K562 (cell line): ENCODE data around the gene SLC28A1. TPM values are rescaled to one million over a fixed set of nuclear protein-coding genes. Genes with fewer than 3 reads are reported as not detected.

Experiments
- ATAC-seq: fragments of 200-7000 bp; cut with Tn5 transposase; 3 replicates; pipeline ENCODE4 v1.9.1; 2020; ENCODE audit warnings: moderate library complexity
- BruUV-seq: library from RNA; stranded (reverse); fragments of 400-500 nt; replicated peaks from 2 replicates; lab custom pipeline; 2021; lab: Mats Ljungman, UMichigan
- CTCF ChIA-PET: fragments of 300-600 bp; formaldehyde crosslinking; extraction: SDS; loops from one replicate; lab custom pipeline; 2021; ENCODE audit warnings: low intra/inter-chr PET ratio; lab: Yijun Ruan, JAX
- POLR2A ChIA-PET: fragments of 300-600, 350-650 bp; sonication (Branson Sonifier 250); formaldehyde crosslinking; extraction: SDS; loops from one replicate; lab custom pipeline; 2021; ENCODE audit warnings: antibody characterized with exemption, inconsistent platforms; lab: Yijun Ruan, JAX
- DNase-seq, 4 experiments: peaks; one replicate each; pipeline versions ENCODE4 v3.0.0 to v3.0.0-alpha.2; 2011 to 2018; ENCODE audit warnings: low spot score in 3 of 4, mixed read lengths in 3 of 4; ENCODE audit errors: extremely low read depth in 1 of 4
- FAIRE-seq: peaks from 2 replicates; lab custom pipeline; 2011; peaks lifted over from hg19 to GRCh38; lab: Jason Lieb, UNC
- H2AFZ ChIP-seq: 2 replicates; pipeline ENCODE4 v1.6.0; 2011; ENCODE audit warnings: low read depth, low read length, control low read depth, inconsistent platforms
- H3K27ac ChIP-seq: fragments of 200-600 bp; 3 replicates; pipeline ENCODE4 v1.8.0; 2011; ENCODE audit warnings: low read depth, mild to moderate bottlenecking, control low read depth, inconsistent platforms, low read length, moderate library complexity, mixed read lengths; ENCODE audit errors: extremely low read depth
- H3K27me3 ChIP-seq, 2 experiments: fragments of 300-600 bp in 1 of 2; 2 replicates in 1 of 2; 3 replicates in 1 of 2; pipeline versions ENCODE4 v1.6.0 to v1.8.0; 2011; ENCODE audit warnings: inconsistent platforms in 2 of 2, low read length in 2 of 2, mild to moderate bottlenecking in 1 of 2, mixed read lengths in 1 of 2, moderate library complexity in 1 of 2; ENCODE audit not compliant: control insufficient read depth in 2 of 2, insufficient read depth in 2 of 2
- H3K36me3 ChIP-seq: fragments of 300-600 bp; 3 replicates; pipeline ENCODE4 v1.8.0; 2011; ENCODE audit warnings: mild to moderate bottlenecking, low read length, inconsistent platforms; ENCODE audit not compliant: control insufficient read depth, insufficient read depth
- H3K4me1 ChIP-seq, 2 experiments: fragments of 200-600 bp in 1 of 2; replicated peaks in 1 of 2; 2 replicates in 1 of 2; 3 replicates in 1 of 2; pipeline versions ENCODE4 v1.5.1 to v1.8.0; 2011; ENCODE audit warnings: inconsistent platforms in 2 of 2, low read length in 2 of 2, mild to moderate bottlenecking in 1 of 2, mixed read lengths in 1 of 2, moderate library complexity in 1 of 2; ENCODE audit not compliant: control insufficient read depth in 2 of 2, insufficient read depth in 2 of 2
- H3K4me2 ChIP-seq: 2 replicates; pipeline ENCODE4 v1.6.1; 2011; ENCODE audit warnings: low read length, control low read depth, inconsistent platforms, mixed read lengths; ENCODE audit not compliant: insufficient read depth
- H3K4me3 ChIP-seq: fragments of 200-600 bp; sonication (generic), shearing (Covaris generic); 2 replicates; pipeline ENCODE4 v1.5.1; 2016; ENCODE audit warnings: control low read depth, inconsistent platforms
- H3K79me2 ChIP-seq: fragments of 200-600 bp; 3 replicates; pipeline ENCODE4 v1.8.0; 2011; ENCODE audit warnings: low read length, inconsistent platforms; ENCODE audit not compliant: control insufficient read depth, insufficient read depth
- H3K9ac ChIP-seq, 2 experiments: 2 replicates each; pipeline versions ENCODE4 v1.6.0 to v1.6.1; 2011; ENCODE audit warnings: low read depth in 2 of 2, low read length in 2 of 2, control low read depth in 1 of 2, inconsistent platforms in 1 of 2, mild to moderate bottlenecking in 1 of 2, mixed read lengths in 1 of 2; ENCODE audit not compliant: insufficient read depth in 1 of 2
- H3K9me1 ChIP-seq: one replicate; pipeline ENCODE4 v1.6.0; 2011; ENCODE audit warnings: inconsistent platforms, mild to moderate bottlenecking, low read length, moderate library complexity; ENCODE audit not compliant: control insufficient read depth, insufficient read depth
- H3K9me3 ChIP-seq: replicated peaks from 2 replicates; pipeline ENCODE4 v1.5.1; 2011; ENCODE audit warnings: low read depth, low read length, inconsistent platforms; ENCODE audit not compliant: control insufficient read depth, insufficient read depth
- H4K20me1 ChIP-seq: replicated peaks from 2 replicates; pipeline ENCODE4 v1.6.1; 2011; ENCODE audit warnings: low read length, inconsistent platforms, mixed read lengths; ENCODE audit not compliant: control insufficient read depth, insufficient read depth
- ARID3B ChIP-seq: fragments of 250-450 bp; sonication (Bioruptor Pico); IDR thresholded peaks from 2 replicates; pipeline ENCODE4 v1.4.0; 2020; ENCODE audit warnings: borderline replicate concordance
- ATF3 ChIP-seq, 2 experiments: fragments of 450-650 bp in 1 of 2; sonication (generic) in 1 of 2; formaldehyde crosslinking in 1 of 2; IDR thresholded peaks in 1 of 2; conservative IDR thresholded peaks in 1 of 2; 2 replicates each; pipeline versions ENCODE4 v1.6.1 to v1.8.1; 2016 to 2023; ENCODE audit warnings: mild to moderate bottlenecking in 2 of 2, moderate library complexity in 2 of 2, inconsistent platforms in 1 of 2, missing genetic modification reagents in 1 of 2
- BRF1 ChIP-seq: IDR thresholded peaks from 3 replicates; pipeline ENCODE4 v1.6.1; 2011; ENCODE audit warnings: borderline replicate concordance, mild to moderate bottlenecking; ENCODE audit not compliant: insufficient read length; ENCODE audit errors: extremely low read depth
- CHD2 ChIP-seq: IDR thresholded peaks from 2 replicates; pipeline ENCODE4 v1.6.1; 2011; ENCODE audit warnings: low read depth, low read length
- JUND ChIP-seq, 2 experiments: IDR thresholded peaks; 2 replicates in 1 of 2; 3 replicates in 1 of 2; pipeline ENCODE4 v1.6.1; 2011; ENCODE audit warnings: borderline replicate concordance in 2 of 2, low read depth in 2 of 2, low read length in 2 of 2, improper control_type of control experiment in 1 of 2, missing biosample characterization in 1 of 2, missing genetic modification characterization in 1 of 2, missing genetic modification reagents in 1 of 2
- KDM1A ChIP-seq, 2 experiments: fragments of 450-650 bp; IDR thresholded peaks; 2 replicates each; pipeline ENCODE4 v1.6.1; 2016; ENCODE audit warnings: mild to moderate bottlenecking in 2 of 2
- NFE2 ChIP-seq: IDR thresholded peaks from 2 replicates; pipeline ENCODE4 v1.6.1; 2014; ENCODE audit warnings: antibody characterized with exemption, low read depth
- RCOR1 ChIP-seq, 2 experiments: IDR thresholded peaks; 2 replicates each; pipeline ENCODE4 v1.6.1; 2012; ENCODE audit warnings: low read depth in 2 of 2, low read length in 2 of 2, borderline replicate concordance in 1 of 2, improper control_type of control experiment in 1 of 2
- RERE ChIP-seq: sonication (generic); formaldehyde crosslinking; IDR thresholded peaks from 2 replicates; pipeline ENCODE4 v1.8.0; 2023; ENCODE audit warnings: missing genetic modification reagents, mild to moderate bottlenecking, borderline replicate concordance
- TAL1 ChIP-seq: fragments of 450-650 bp; IDR thresholded peaks from 2 replicates; pipeline ENCODE4 v1.6.1; 2016; ENCODE audit warnings: mild to moderate bottlenecking
- ZNF384 ChIP-seq: IDR thresholded peaks from 2 replicates; pipeline ENCODE4 v1.6.1; 2012; ENCODE audit warnings: low read depth, low read length, improper control_type of control experiment
- WGBS: fragments of 100-300 bp; shearing (Covaris generic); methylation state at CpG from one replicate; pipeline ENCODE4 v1.1.6; 2016; ENCODE audit warnings: low coverage, mixed read lengths; ENCODE audit not compliant: insufficient coverage; ENCODE audit errors: missing lambda C conversion rate; 5-methylcytosine and 5-hydroxymethylcytosine counted together
- in situ Hi-C: fragments of 300-500 bp; cut with MboI; formaldehyde crosslinking; loops from 4 replicates; pipeline ENCODE4 v1.15.0; 2018; ENCODE audit warnings: inconsistent platforms, mixed read lengths
- intact Hi-C: fragments of 100-400 bp; cut with micrococcal nuclease; formaldehyde crosslinking; loops from 2 replicates; pipeline ENCODE4 v1.14.2; 2022
- polyA plus RNA-seq, 8 experiments: library from polyadenylated mRNA; depleted of rRNA in 4 of 8; stranded (reverse) in 5 of 8; unstranded in 3 of 8; fragments of >200 nt; fragmentation: Nextera tagmentation in 2 of 8; fragmentation: Illumina TruSeq in 1 of 8; extraction: Ambion mirVana in 2 of 8; extraction: Trizol in 1 of 8; gene quantifications; 2 replicates each; pipeline versions ENCODE4 v1.2.1 to v1.2.3, GENCODE V29; 2011 to 2014; ENCODE audit warnings: inconsistent platforms in 1 of 8, missing spikeins in 1 of 8
- total RNA-seq, 7 experiments: library from RNA; depleted of rRNA in 6 of 7; stranded (reverse); fragments of >200 nt in 6 of 7; fragmentation: Illumina TruSeq in 2 of 7; extraction: Trizol in 2 of 7; gene quantifications; 2 replicates each; pipeline versions ENCODE4 v1.2.1 to v1.2.3, GENCODE V29; 2011 to 2021; ENCODE audit warnings: low replicate concordance in 1 of 7

The SLC28A1 gene
- total and polyA plus RNA-seq, 9 of the 15 experiments (the other 6 are each of a cell fraction or from before 2014, with no cell fraction given), result 0.04 TPM; not detected in 8

DNA sequence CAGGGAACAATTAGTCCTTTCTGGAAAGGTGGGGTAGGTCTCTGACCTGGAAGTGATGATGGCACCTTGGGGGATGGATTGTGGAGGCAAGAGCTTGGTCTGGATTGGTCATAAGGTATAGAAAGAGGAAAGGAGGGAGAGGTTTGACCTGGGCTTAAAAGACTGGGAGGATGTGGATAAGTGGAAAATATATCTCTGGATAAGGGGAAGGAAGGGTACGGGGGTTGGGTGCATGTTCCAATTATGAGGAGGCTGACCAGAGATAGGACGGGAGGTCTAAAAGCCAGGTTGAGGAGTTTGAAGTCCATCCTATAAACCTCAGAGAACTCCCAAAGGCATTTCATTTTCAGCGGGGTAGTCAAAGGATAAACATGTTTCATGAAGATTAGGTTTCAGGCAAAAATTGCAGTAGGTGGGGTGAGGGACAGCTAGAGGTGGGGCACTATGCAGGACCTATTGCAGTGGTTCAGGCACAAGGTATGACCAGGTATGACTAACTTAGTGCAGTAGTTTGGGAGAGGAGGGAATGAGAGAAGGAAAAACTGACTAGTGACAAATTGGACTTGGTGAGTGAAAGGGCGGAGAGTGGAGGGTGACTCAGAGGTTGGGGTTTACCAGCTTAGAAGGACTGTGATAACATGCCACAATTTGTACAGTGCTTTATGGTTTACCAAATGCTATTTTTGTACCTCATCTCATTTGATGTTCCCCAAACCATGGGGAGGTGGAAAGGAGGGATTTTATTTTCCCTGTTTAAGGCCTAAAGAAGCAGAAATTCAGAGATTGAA is 107.9 kb downstream of the SLC28A1 start:
- no peak overlapping the region for H3K27ac ChIP-seq
- WGBS, result 23% methylated on average over 4 of the region's 4 CpGs
- peaks cover 83% of the 10 kb centered on the region for H3K79me2 ChIP-seq
- H3K9me3 ChIP-seq, result no peaks in the 10 kb centered on the region
- ChIA-PET POLR2A (interaction anchor here (1.6 to 2.2 kb wide), 4 partner anchors 9 to 15 kb away, joined by 4 to 8 read pairs (median 4); partner anchors contain the start of gene PDE8A), CTCF (no interaction called here)
- FAIRE-seq (peak; percentile 81), DNase-seq (peak in 2 of 4 experiments; percentile 42 to 53), ATAC-seq (peak; percentile 80)
- peaks cover 0 to 10% of the 10 kb centered on the region in 2 experiments; a peak in 3 of 5 replicates for H3K4me1 ChIP-seq
- in situ Hi-C loops (no loop called here), intact Hi-C loops (no loop called here)
- H3K4me2 ChIP-seq, result no peak overlapping the region
- 0 out of 3 replicates have a peak, but pooled peaks cover 8% of the 10 kb centered on the region for H3K36me3 ChIP-seq
- peaks cover 11% of the 10 kb centered on the region; the same call in 1 of the 2 replicates for H4K20me1 ChIP-seq
- no peaks in the 10 kb centered on the region for H3K9me1 ChIP-seq
- no peak overlapping the region for H3K9ac ChIP-seq
- no peaks in the 10 kb centered on the region for H3K27me3 ChIP-seq
- no peak overlapping the region for H3K4me3 ChIP-seq
- BruUV-seq, result no TSS peak
- H2AFZ ChIP-seq, result no peak overlapping the region
- TF ChIP-seq RERE (CRISPR knock-in tag), result no peak
- no peak for TF ChIP-seq CHD2
- TF ChIP-seq KDM1A (IDR thresholded peaks at IDR 0.05), result peak; percentile 74 to 85
- TF ChIP-seq BRF1, result no peak
- peak; percentile 36; the same call in 1 of the 2 replicates for TF ChIP-seq NFE2
- TF ChIP-seq RCOR1 (IDR thresholded peaks at IDR 0.05; ENCODE audit: borderline replicate concordance in 1 of 2, low read depth in 2 of 2, low read length in 2 of 2), result peak in 1 of 2 experiments; percentile 69; a peak in 1 of 4 replicates
- peak; percentile 78 for TF ChIP-seq JUND (IDR thresholded peaks at IDR 0.05; ENCODE audit: borderline replicate concordance, low read depth, low read length)
- peak; percentile 84; the same call in 1 of the 3 replicates for TF ChIP-seq JUND (tag; IDR thresholded peaks at IDR 0.05; ENCODE audit: borderline replicate concordance, low read depth, low read length)
- TF ChIP-seq ZNF384, result no peak
- no peak for TF ChIP-seq ARID3B (CRISPR knock-in tag)
- 0 out of 2 replicates have a peak, but pooled peaks have one; percentile 8 for TF ChIP-seq TAL1
- TF ChIP-seq ATF3 (IDR thresholded peaks at IDR 0.05), result peak; percentile 79
- TF ChIP-seq ATF3 (CRISPR knock-in tag; conservative IDR thresholded peaks at IDR 0.05), result no peak
